A549 (cell line): ENCODE measurements around the gene ADAMTS1. TPM values are rescaled to one million over a fixed set of nuclear protein-coding genes. Genes with fewer than 3 reads are reported as not detected.

ENCODE experiments used
- ATAC-seq, 2 experiments: fragments of 200-7000 bp in 1 of 2; fragments of >200 bp in 1 of 2; cut with Nextera tagmentation in 1 of 2; cut with Tn5 transposase in 1 of 2; 3 replicates each; pipeline versions ENCODE4 v1.8.0 to v1.9.1; 2018 to 2020; ENCODE audit warnings: mild to moderate bottlenecking in 1 of 2, moderate library complexity in 1 of 2
- CTCF ChIA-PET: fragments of 300-600 bp; sonication (Branson Sonifier 250); formaldehyde crosslinking; extraction: SDS; loops from one replicate; lab custom pipeline; 2021; ENCODE audit warnings: antibody characterized with exemption, inconsistent platforms; lab: Yijun Ruan, JAX
- POLR2A ChIA-PET: fragments of 350-600 bp; formaldehyde crosslinking; extraction: SDS; loops from one replicate; lab custom pipeline; 2021; ENCODE audit warnings: antibody characterized with exemption, inconsistent platforms; lab: Yijun Ruan, JAX
- DNase-seq, 2 experiments: peaks; one replicate each; pipeline versions ENCODE4 v3.0.0 to v3.0.0-alpha.2; 2011 to 2016; ENCODE audit warnings: low read depth in 1 of 2, low spot score in 1 of 2
- FAIRE-seq: peaks from 2 replicates; lab custom pipeline; 2011; peaks lifted over from hg19 to GRCh38; lab: Jason Lieb, UNC
- H3K27ac ChIP-seq, 2 experiments: fragments of >200 bp; sonication (Bioruptor Twin); formaldehyde crosslinking; 3 replicates each; pipeline ENCODE4 v1.5.1; 2016 to 2017
- H3K4me1 ChIP-seq: fragments of >200 bp; sonication (Bioruptor Twin); formaldehyde crosslinking; 3 replicates; pipeline ENCODE4 v1.6.1; 2016
- H3K4me2 ChIP-seq: fragments of >200 bp; sonication (Bioruptor Twin); formaldehyde crosslinking; 3 replicates; pipeline ENCODE4 v1.6.1; 2016
- H3K4me3 ChIP-seq: fragments of >200 bp; sonication (Bioruptor Twin); formaldehyde crosslinking; 3 replicates; pipeline ENCODE4 v1.5.1; 2016
- H3K9me3 ChIP-seq: fragments of >200 bp; sonication (Bioruptor Twin); formaldehyde crosslinking; 3 replicates; pipeline ENCODE4 v1.6.1; 2016
- BCL3 ChIP-seq: fragments of >200 bp; sonication (Bioruptor Twin); formaldehyde crosslinking; IDR thresholded peaks from 3 replicates; pipeline ENCODE4 v1.6.1; 2016
- CBX2 ChIP-seq: fragments of 200-600 bp; sonication (generic); IDR thresholded peaks from 2 replicates; pipeline ENCODE4 v1.6.1; 2016; ENCODE audit warnings: low read depth, mild to moderate bottlenecking, borderline replicate concordance
- CBX8 ChIP-seq: fragments of 200-600 bp; sonication (generic); IDR thresholded peaks from 2 replicates; pipeline ENCODE4 v1.6.1; 2016
- CHD4 ChIP-seq: fragments of 200-600 bp; sonication (generic); IDR thresholded peaks from 2 replicates; pipeline ENCODE4 v1.6.1; 2016; ENCODE audit warnings: antibody characterized with exemption, mild to moderate bottlenecking, borderline replicate concordance
- ELK1 ChIP-seq: fragments of 150-350 bp; IDR thresholded peaks from 2 replicates; pipeline ENCODE4 v1.6.1; 2014; ENCODE audit warnings: low read depth, mild to moderate bottlenecking, low read length
- EP300 ChIP-seq, 2 experiments: fragments of >200 bp; sonication (Bioruptor Twin); formaldehyde crosslinking; IDR thresholded peaks; 2 replicates in 1 of 2; 3 replicates in 1 of 2; pipeline ENCODE4 v1.6.1; 2016 to 2017
- ESRRA ChIP-seq: fragments of 150-350 bp; IDR thresholded peaks from 2 replicates; pipeline ENCODE4 v1.6.1; 2014; ENCODE audit warnings: mild to moderate bottlenecking, low read length, borderline replicate concordance
- FOSL2 ChIP-seq, 2 experiments: fragments of 450-650 bp in 1 of 2; fragments of >200 bp in 1 of 2; sonication (Bioruptor Twin) in 1 of 2; formaldehyde crosslinking; IDR thresholded peaks; 2 replicates each; pipeline versions ENCODE4 v1.5.0 to v1.6.1; 2016 to 2020; ENCODE audit warnings: mild to moderate bottlenecking in 1 of 2, moderate library complexity in 1 of 2
- HDAC2 ChIP-seq: fragments of 200-600 bp; sonication (generic); IDR thresholded peaks from 2 replicates; pipeline ENCODE4 v1.6.1; 2016
- HES2 ChIP-seq: fragments of >200 bp; sonication (Bioruptor Twin); formaldehyde crosslinking; IDR thresholded peaks from 2 replicates; pipeline ENCODE4 v1.6.1; 2016
- HEYL ChIP-seq: fragments of 250-450 bp; sonication (Bioruptor Pico); IDR thresholded peaks from 2 replicates; pipeline ENCODE4 v1.8.0; 2021; ENCODE audit warnings: mild to moderate bottlenecking, moderate library complexity
- HMGXB4 ChIP-seq: fragments of 250-450 bp; sonication (Bioruptor Pico); IDR thresholded peaks from 2 replicates; pipeline ENCODE4 v1.5.0; 2021; ENCODE audit warnings: mild to moderate bottlenecking, moderate library complexity, borderline replicate concordance
- HOXA7 ChIP-seq: fragments of 250-450 bp; sonication (Bioruptor Pico); IDR thresholded peaks from 2 replicates; pipeline ENCODE4 v1.5.0; 2020; ENCODE audit warnings: mild to moderate bottlenecking, moderate library complexity
- JUN ChIP-seq, 2 experiments: fragments of >200 bp; sonication (Bioruptor Twin); formaldehyde crosslinking; IDR thresholded peaks; 2 replicates in 1 of 2; 3 replicates in 1 of 2; pipeline ENCODE4 v1.6.1; 2016 to 2017
- JUNB ChIP-seq: fragments of >200 bp; sonication (Bioruptor Twin); formaldehyde crosslinking; IDR thresholded peaks from 2 replicates; pipeline ENCODE4 v1.6.1; 2016
- KDM1A ChIP-seq: fragments of 200-600 bp; sonication (generic); IDR thresholded peaks from 2 replicates; pipeline ENCODE4 v1.6.1; 2016; ENCODE audit warnings: low read depth, mild to moderate bottlenecking
- KDM5A ChIP-seq: fragments of 200-600 bp; sonication (generic); IDR thresholded peaks from 2 replicates; pipeline ENCODE4 v1.6.1; 2016; ENCODE audit warnings: antibody characterized with exemption, mild to moderate bottlenecking
- MAFK ChIP-seq: fragments of 450-650 bp; IDR thresholded peaks from 2 replicates; pipeline ENCODE4 v1.6.1; 2014; ENCODE audit not compliant: partially characterized antibody
- MYC ChIP-seq: IDR thresholded peaks from 2 replicates; pipeline ENCODE4 v1.6.1; 2012; ENCODE audit warnings: mild to moderate bottlenecking, inconsistent platforms, low read length, improper control_type of control experiment, borderline replicate concordance
- POLR2A ChIP-seq: IDR thresholded peaks from 2 replicates; pipeline ENCODE4 v1.6.1; 2012; ENCODE audit warnings: mild to moderate bottlenecking, low read length
- POLR2AphosphoS2 ChIP-seq: conservative IDR thresholded peaks from 2 replicates; pipeline ENCODE4 v1.6.1; 2012; ENCODE audit warnings: low read length, improper control_type of control experiment, inconsistent platforms
- RAD21 ChIP-seq, 2 experiments: fragments of >200 bp in 1 of 2; sonication (Bioruptor Twin) in 1 of 2; formaldehyde crosslinking in 1 of 2; IDR thresholded peaks in 1 of 2; conservative IDR thresholded peaks in 1 of 2; 2 replicates in 1 of 2; 3 replicates in 1 of 2; pipeline ENCODE4 v1.6.1; 2012 to 2018; ENCODE audit warnings: inconsistent platforms in 1 of 2
- RCOR1 ChIP-seq: fragments of 150-350 bp; IDR thresholded peaks from 2 replicates; pipeline ENCODE4 v1.6.1; 2014; ENCODE audit warnings: antibody characterized with exemption, low read length, low read depth
- RNF2 ChIP-seq: fragments of 200-600 bp; sonication (generic); IDR thresholded peaks from 2 replicates; pipeline ENCODE4 v1.6.1; 2016; ENCODE audit warnings: low read depth, mild to moderate bottlenecking, antibody characterized with exemption, moderate library complexity, borderline replicate concordance
- SMC3 ChIP-seq: fragments of >200 bp; sonication (Bioruptor Twin); formaldehyde crosslinking; IDR thresholded peaks from 3 replicates; pipeline ENCODE4 v1.6.1; 2018; ENCODE audit warnings: inconsistent platforms
- TFCP2L1 ChIP-seq: fragments of 250-450 bp; sonication (Bioruptor Pico); IDR thresholded peaks from 2 replicates; pipeline ENCODE4 v1.5.0; 2021; ENCODE audit warnings: mild to moderate bottlenecking
- TP53 ChIP-seq: fragments of 250-450 bp; sonication (Bioruptor Pico); IDR thresholded peaks from 2 replicates; pipeline ENCODE4 v1.5.0; 2021; ENCODE audit warnings: mild to moderate bottlenecking, moderate library complexity
- ZNF302 ChIP-seq: fragments of 250-450 bp; sonication (Bioruptor Pico); IDR thresholded peaks from 2 replicates; pipeline ENCODE4 v1.9.0; 2021; ENCODE audit warnings: inconsistent platforms, mild to moderate bottlenecking, moderate library complexity
- ZSCAN20 ChIP-seq: fragments of 250-450 bp; sonication (Bioruptor Pico); IDR thresholded peaks from 2 replicates; pipeline ENCODE4 v1.8.0; 2022; ENCODE audit warnings: mild to moderate bottlenecking, moderate library complexity
- WGBS: methylation state at CpG from one replicate; pipeline ENCODE4 v1.1.6; 2017; ENCODE audit errors: missing lambda C conversion rate; 5-methylcytosine and 5-hydroxymethylcytosine counted together
- polyA plus RNA-seq, 4 experiments: library from polyadenylated mRNA; depleted of rRNA in 3 of 4; stranded (reverse); fragments of >200 nt; fragmentation: RNase III in 1 of 4; extraction: RNeasy Plus Mini Kit Qiagen cat#74134 plus additional on column Dnase treatment in 1 of 4; gene quantifications; 2 replicates in 3 of 4; 3 replicates in 1 of 4; pipeline ENCODE4 v1.2.3, GENCODE V29; 2011 to 2017

Gene ADAMTS1
- polyA plus RNA-seq, 2 of the 4 experiments (the other 2 are of a cell fraction) = 0.17 TPM

- TF ChIP-seq MYC (no peak), CBX2 (no peak), HEYL (CRISPR knock-in tag) (no peak), FOSL2 (IDR thresholded peaks at IDR 0.05) (no peak), FOSL2 (CRISPR knock-in tag; IDR thresholded peaks at IDR 0.05) (no peak), KDM5A (no peak), POLR2AphosphoS2 (no peak), RAD21 (conservative IDR thresholded peaks at IDR 0.05 in 1 of 2, IDR thresholded peaks at IDR 0.05 in 1 of 2) (no peak), ZNF302 (CRISPR knock-in tag) (no peak), TP53 (CRISPR knock-in tag) (no peak), HOXA7 (CRISPR knock-in tag) (no peak), RCOR1 (no peak), POLR2A (no peak)
Measured at GRCh38 chr21:26881504-26882228, 36.5 kb upstream of the ADAMTS1 start (continued).

- no peak for TF ChIP-seq TFCP2L1 (CRISPR knock-in tag)
- TF ChIP-seq ELK1 = no peak
- TF ChIP-seq EP300 (IDR thresholded peaks at IDR 0.05) = no peak
- no peak for TF ChIP-seq JUN (IDR thresholded peaks at IDR 0.05)
- no peak for TF ChIP-seq BCL3
- no peak for TF ChIP-seq KDM5A
- TF ChIP-seq RAD21 (conservative IDR thresholded peaks at IDR 0.05 in 1 of 2, IDR thresholded peaks at IDR 0.05 in 1 of 2) = no peak
- TF ChIP-seq RNF2 = no peak
- no peak for TF ChIP-seq MYC
- no peak for TF ChIP-seq HMGXB4 (CRISPR knock-in tag)
- no peak for TF ChIP-seq ZSCAN20 (CRISPR knock-in tag)
- TF ChIP-seq CBX8 = no peak
- TF ChIP-seq KDM1A = no peak
- no peak for TF ChIP-seq ZNF302 (CRISPR knock-in tag)
- no peaks in the 10 kb centered on the region for H3K4me1 ChIP-seq
- POLR2A ChIA-PET = no interaction called here
- no peak for ATAC-seq
- H3K9me3 ChIP-seq = no peaks in the 10 kb centered on the region
- WGBS = 2% methylated on average over 6 of the region's 6 CpGs
- H3K27ac ChIP-seq = no peak overlapping the region
- DNase-seq = no peak
- no peak for FAIRE-seq
- H3K4me2 ChIP-seq = no peak overlapping the region
- no peak overlapping the region for H3K4me3 ChIP-seq
- CTCF ChIA-PET = no interaction called here
Measured at GRCh38 chr21:26877018-26877417, 31.8 kb upstream of the ADAMTS1 start.

- Histone ChIP-seq H3K27ac (no peak overlapping the region), H3K9me3 (no peaks in the 10 kb centered on the region), H3K4me3 (no peak overlapping the region), H3K4me1 (no peaks in the 10 kb centered on the region), H3K4me2 (no peak overlapping the region)
- CTCF ChIA-PET = no interaction called here
- no peak for DNase-seq
- no peak for TF ChIP-seq CBX2
- no peak for TF ChIP-seq CHD4
- no peak for TF ChIP-seq HDAC2
- TF ChIP-seq POLR2AphosphoS2 = no peak
- TF ChIP-seq SMC3 = no peak
- no peak for TF ChIP-seq JUNB
- no peak for TF ChIP-seq FOSL2 (IDR thresholded peaks at IDR 0.05)
- TF ChIP-seq FOSL2 (CRISPR knock-in tag; IDR thresholded peaks at IDR 0.05) = no peak
- TF ChIP-seq ESRRA = no peak
- no peak for TF ChIP-seq MAFK
- TF ChIP-seq HES2 = no peak
- POLR2A ChIA-PET = no interaction called here
- ATAC-seq = no peak
- FAIRE-seq = no peak
- 11% methylated on average over 1 of the region's 1 CpG for WGBS
Measured at GRCh38 chr21:26874347-26874746, 29.1 kb upstream of the ADAMTS1 start.
